Stimulated activated CD4-positive, alpha-beta T cell treated with anti-CD3 and anti-CD28 coated beads, TNF-alpha, amount 100 ng/mL, for 24 hours (primary cell): ENCODE measurements around the gene BTBD19.
A peak's percentile ranks its signal among the peaks of the same experiment; 100 is the strongest.
"Not testable (repeated sequence)": the region's sequence is repeated elsewhere in the genome, so short reads cannot be mapped to it uniquely, and the experiment has no call there.

Experiments
- DNase-seq, 3 experiments: peaks; one replicate each; pipeline ENCODE4 v3.0.0-alpha.2; 2020; ENCODE audit warnings: low read depth in 3 of 3

BTBD19 gene

DNA sequence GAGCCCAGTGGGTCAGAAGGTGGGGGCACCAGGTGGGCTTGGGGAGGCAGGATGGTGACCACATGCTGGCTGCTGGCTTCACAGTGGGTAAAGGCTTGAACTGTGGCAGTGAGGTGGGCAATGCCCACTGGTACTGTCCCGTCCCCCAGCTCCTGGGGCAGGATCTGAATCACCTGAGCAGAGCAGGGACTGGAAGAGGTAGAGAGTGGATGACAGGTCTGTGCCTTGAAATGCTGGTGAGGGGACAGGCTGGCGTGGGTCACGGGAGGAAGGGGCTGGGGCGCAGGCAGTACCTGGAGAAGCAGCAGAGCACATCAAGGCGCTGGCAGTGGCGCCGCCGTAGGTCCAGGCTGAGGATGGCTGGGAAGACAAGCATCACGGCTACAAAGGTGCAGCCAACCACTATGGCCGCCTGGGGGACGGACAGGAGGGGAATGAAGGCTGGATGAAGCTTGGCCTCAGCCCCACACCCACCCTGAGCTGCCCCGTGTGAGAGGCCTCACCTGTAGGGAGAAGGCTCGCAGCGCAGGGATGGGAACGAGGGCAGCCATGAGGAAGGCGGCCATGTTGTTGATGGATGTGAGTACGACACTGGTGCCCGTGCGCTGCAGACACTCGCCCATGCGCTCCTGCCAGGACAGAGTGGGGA, 19.8 kb downstream of the BTBD19 start:
- DNase-seq: no peak

DNA sequence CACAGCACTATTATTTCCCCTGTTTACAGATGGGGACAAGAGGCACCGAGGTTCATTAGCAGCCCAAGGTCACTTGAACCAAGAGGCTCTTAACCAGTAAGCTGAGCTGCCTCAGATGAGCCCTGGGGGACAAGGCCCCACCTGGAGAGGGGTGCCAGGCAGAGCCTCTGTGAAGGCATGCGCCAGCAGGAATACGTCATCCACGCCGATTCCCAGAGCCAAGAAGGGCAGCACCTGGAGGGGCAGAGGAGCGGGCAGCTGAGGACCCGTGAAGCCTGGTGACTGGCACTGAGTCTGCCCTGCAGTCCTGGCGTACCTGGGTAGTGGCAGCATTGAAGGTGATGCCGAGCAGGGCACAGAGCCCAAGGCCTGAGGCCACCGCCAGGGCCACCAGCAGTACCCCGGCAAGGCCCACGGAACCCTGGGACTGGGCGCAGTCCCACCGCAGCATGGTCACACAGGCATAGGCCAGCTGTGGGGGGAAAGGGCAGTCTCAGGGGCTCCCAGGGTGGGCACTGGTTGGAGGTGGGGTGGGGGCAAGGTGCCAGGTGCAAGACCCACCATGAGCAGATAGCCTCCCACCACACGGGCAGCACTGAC, 20.6 kb downstream of the BTBD19 start:
- no peak for DNase-seq

DNA sequence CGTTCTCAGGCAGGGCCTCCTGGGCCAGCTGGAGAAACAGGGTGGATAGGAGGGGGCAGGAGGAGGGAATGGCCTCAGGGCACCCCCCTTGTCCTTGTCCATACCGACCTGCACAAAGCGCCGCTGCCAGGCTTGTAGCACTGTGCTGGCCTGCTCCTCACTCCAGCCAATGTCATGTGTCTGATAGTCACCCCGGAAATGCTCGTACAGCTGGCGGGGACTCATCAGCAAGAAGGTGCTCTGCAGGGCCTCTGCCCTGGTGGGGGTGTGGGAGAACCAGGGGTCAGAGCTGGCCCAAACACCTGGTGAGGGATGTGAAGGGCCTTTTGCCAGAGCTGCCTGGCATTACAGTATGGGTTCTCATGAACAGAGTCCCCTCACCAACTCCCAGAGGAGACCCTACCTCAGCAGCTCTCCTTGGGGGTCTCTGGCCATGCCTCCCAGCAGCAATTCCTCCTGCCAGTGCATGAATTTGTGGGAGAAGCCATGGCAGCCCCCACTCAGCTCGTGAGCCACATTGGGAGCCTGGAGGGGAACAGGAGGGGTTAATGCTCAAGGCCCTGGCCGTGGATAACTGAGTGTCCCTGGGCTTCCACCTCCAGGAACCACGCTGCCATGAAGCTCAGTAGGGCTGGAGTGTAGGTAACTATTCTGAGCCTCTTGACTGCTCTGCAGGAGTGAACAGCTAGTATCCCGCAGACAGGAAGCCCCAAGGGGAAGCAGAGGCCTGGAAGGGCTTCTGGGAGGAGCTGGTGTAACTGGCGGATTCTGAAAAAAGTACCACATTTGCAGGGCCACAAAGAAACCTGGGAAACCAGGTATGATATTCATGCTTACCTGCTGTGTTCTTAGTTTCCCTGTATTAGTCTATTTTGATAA, 21.4 kb downstream of the BTBD19 start:
- DNase-seq: no peak

DNA sequence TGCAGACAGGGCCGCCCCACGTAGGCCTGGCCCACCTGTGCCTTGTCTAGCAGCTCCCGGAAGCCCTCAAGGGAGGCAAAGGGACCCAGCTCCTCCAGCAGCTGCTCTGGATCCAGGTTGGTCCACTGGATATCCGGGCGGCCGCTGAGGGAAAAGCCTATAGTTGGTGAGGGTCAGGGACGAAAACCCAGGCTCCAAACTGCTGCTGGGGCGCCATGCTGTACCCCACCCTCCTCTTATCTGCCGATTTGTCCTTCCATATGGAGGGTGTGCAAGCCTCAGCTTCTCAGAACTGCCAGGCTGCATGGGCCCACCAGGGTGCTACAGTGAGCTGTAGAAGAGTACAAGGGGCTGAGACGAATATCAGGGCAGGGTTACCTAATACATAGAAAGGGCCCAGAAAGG, 22.6 kb downstream of the BTBD19 start:
- DNase-seq: no peak

DNA sequence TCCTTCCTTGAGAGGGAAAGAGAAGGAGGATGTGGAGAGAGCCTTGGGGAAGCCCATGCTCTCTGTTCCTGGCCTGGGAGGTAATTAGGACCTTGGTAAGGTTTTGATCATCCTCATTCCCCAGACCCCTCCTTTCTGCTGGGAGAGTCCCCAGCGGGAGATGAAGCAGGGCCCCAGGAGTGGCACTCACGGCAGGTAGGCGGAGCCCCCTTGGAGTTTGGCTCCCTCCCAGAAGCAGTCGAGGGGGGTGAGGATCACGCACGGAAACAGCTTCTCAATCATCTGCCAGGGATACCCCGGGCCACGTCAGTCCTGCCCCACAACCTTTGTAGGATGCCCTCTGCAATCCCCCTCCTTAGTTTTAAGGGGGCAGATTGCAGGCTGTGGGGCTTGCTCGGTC, 23.2 kb downstream of the BTBD19 start:
- no peak for DNase-seq

DNA sequence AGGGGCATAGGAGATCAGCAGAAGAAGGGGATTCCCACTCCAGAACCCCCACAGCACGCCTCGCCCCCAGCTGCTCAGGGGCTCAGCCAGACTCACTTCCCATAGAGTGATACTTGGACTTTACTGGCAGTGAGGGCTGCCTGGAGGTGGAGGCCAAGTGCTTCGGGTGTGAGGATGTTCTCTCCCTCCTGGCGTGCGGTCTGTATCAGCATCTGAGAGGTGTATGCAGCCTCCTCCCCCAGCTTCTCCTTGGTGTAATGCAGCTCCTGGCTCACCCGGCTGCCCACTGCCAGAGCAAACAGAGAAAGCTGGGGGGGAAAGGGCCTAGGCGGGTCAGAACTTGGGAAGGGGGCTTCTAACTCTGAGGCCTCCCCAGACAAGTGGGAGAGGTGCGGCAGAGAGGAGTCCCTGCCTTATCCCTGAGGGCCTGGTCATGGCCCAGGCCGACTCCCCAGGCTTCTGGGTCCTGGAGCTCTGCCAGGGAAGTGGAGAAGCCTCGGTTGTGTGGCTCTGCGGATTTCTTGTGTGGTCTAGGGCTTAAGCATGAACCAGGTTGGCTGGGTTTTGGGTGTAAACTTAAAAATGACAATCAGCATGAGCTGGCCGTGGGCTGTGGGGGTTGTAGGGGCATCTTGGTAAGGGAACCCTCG, 23.9 kb downstream of the BTBD19 start:
- no peak for DNase-seq

DNA sequence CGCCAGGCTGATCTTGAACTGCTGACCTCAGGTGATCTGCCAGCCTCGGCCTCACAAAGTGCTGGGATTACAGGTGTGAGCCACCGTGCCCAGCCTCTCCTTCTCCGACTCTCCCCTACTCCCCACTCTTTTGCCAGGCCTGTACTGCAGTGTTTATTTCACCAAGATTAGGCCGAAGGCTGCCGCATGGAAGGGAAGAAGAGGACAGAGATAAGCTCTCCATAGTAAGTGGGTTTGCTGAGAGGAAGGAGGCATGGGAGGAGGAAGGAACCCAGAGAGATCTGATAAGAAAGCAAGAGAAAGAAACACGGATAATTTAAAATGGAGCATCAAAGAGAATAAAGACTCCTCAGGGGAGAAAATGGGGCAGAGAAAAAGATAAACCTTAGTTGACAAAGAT, 26.0 kb downstream of the BTBD19 start:
- no peak for DNase-seq

DNA sequence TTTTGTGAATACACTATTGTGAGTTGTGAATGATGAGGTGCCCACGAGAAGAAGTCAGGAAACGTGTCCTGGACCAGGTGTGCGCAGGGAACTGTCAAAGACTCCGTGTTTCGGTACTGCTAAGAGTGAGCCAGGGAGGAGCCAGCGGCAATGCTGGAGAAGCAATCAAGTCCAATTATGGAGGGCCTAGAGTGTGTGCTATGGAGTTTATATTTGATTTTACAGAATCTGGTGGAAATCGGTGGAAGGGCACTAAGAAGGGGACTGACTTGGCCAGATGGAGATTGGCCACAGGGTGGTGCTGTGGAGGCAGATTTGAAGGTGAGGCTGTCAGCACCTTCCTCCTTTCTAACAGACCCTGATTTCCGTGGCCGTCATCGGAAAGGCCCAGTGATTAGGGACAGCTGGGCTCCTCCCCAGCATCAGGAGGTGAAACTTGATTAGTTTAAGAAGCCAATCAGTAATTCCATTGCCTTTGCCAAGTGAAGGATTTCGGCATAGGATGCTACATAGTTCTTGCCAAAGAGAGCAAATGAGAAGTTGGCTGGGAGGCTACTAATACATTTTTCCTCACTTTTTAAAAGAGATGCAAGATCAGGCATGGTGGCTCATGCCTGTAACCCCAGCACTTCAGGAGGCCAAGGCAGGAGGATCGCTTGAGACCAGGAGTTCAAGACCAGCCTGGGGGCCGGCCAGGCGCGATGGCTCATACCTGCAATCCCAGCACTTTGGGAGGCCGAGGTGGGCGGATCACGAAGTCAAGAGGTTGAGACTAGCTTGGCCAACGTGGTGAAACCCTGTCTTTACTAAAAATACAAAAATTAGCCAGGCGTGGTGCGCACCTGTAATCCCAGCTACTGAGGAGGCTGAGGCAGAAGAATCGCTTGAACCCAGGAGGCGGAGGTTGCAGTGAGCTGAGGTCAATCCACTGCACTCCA, 27.7 kb downstream of the BTBD19 start:
- DNase-seq: peak; percentile 68 to 90 (median 81)

DNA sequence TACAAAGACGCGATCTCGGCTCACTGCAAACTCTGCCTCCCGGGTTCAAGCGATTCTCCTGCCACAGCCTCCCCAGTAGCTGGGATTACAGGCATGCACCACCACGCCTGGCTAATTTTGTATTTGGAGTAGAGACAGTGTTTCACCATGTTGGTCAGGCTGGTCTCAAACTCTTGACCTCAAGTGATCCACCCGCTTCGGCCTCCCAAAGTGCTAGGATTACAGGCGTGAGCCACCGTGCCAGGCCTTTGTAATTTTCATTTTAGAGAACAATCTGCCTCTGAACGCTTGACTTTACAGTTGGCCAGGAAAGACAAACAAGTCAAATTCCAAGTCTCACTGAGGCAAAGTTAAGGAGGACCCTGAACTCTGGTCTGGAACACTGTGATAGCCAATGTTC, 30.0 kb downstream of the BTBD19 start:
- DNase-seq: not testable (repeated sequence)

DNA sequence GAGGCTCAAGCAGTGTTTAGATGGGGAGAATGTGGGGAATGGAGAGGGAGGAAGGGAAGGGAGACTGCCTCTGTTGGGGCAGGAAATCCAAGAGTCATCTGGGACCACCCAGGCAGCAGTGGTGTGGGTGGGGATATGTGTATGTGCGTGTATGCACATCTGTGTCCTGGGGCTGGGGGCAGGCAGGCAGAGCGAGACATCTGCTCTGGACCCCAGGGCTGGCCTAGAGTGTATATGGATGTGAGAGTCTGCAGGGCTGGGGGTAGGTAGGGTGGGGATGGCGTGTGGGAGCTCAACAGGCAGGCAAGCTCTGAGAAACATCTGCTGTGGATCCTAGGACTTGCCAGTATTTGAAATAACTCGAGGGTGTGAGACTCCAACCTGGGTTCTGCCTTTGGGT, 31.3 kb downstream of the BTBD19 start:
- no peak for DNase-seq

DNA sequence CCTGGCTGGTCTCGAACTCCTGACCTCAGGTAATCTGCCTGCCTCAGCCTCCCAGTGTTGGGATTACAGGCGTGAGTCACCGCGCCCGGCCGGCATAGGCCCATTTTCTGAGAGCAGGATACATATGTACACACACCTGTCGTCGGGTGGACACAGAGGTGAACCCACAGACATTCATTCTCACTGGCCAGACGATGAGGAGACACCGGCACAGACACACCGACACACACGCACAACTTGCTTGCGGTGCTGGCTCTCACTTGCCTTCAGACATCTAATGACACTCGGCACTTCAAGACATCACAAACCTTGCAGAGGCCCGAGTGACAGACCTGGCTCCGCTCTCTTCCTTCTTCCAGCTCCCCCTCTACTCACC, 34.2 kb downstream of the BTBD19 start:
- no peak for DNase-seq

DNA sequence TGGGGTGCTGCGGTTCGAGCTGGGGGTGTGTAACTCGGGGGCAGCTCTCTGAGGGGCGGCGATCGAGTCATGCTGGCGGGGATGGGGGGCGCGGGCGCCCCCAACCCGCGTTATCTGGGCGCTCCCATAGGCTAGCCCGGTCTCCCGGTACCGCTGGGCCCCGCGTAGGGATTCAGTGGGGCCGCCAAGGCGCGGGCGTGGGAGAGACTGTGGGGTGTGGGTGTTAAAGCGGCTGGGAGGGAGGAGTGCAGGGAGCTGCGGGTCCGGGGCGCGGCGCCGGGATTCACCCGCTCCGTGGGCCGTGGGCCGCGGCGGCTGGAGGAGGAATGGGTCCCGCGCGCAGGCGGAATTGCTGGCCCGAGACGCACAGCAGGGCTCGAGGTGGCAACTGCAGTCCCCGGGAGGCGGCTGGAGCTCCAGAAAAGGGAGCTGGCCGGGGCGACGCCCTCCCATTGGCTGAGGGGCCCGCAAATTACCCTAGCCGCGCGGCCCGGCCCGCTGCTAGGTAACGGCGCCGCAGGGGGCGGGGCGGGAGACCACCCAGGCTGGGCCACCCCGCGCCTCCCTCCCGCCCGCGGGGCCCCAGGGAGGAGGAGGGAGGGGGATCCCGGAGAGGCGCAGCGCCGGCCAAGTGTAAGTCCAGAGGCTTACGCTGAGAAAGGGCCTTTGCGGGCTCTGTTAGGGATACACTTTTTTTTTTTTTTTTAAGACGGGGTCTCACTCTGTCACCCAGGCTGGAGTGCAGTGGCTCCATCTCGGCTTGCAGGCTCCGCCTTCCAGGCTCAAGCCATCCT, 34.7 kb downstream of the BTBD19 start, which contains the start of gene PTCH2:
TSS of gene PTCH2 (minus strand) at position 392 of the 794 bp plus-strand sequence. CDS start at position 71, 321 bp downstream.
- DNase-seq: peak in 1 of 3 experiments; percentile 24

DNA sequence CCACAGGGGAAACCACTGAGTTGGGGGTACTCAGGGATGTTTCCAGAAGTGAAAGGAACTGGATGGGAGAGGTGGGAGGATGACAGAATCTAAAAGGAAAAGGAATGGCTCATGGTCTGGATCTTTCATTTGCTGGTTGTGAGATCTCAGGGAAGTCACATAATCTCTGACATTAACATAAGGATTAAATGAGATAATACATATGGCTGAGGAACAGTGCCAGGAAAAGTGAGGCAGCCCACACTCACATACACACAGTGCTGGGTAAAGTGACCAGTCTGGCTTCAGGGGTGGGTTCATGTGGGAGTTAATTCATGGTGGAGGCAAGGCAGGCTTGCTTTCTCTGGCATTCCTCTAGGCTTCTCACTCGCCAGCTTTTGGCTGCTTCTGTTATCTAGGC, 38.7 kb downstream of the BTBD19 start:
- no peak for DNase-seq

DNA sequence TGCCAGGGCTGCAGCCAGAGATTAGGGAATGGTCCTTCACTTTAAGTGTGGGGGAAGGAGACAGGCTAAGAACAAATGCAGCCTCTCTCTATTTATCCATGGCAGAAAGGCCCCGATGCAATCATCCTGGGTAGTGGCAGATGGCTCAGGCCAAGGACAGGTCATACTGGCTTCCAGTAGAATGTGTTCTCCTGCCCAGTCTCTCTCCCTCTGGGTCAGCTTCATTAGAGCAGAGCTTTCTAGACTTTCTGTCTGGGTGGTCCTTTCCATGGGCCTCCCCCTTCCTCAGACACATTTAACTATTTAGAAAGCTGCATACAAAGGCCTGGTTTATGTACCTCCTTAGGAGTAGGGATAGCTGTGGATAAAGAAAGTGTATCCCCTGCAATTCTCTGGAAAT, 39.5 kb downstream of the BTBD19 start:
- DNase-seq: no peak

DNA sequence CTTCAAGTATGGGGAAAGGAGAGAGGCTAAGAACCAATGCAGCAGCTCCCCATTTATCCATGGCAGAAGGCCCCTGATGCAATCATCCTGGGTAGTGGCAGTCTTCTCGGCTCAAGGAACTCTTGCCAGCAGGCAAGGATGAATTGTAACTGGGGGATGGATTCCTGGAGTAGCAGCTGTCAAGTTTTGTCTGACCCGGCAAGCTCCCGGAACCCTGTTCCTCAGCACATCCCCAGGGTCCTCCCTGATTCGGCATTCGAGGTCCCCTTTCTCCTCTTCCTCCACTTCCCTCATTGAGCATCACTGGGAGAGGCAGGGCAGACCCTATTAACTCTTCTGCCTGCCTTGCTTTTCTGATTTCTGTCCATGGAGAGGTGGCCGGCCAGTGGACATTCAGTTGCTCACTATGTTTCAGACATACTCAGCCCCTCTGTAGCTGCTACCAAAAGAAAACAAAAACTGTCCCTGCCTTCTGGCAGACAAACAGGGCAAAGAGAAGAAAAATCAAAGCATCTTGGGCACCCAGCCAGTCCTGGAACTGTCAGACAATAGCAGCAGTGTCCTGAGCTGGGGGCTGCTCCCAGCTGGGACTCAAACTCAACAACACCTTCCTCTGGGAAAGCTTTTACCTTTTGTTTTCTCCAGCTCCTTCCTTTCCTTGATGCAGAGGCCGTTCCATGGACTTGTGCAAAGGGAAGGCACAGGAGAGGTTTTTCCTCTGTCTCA, 40.3 kb downstream of the BTBD19 start:
- no peak for DNase-seq

DNA sequence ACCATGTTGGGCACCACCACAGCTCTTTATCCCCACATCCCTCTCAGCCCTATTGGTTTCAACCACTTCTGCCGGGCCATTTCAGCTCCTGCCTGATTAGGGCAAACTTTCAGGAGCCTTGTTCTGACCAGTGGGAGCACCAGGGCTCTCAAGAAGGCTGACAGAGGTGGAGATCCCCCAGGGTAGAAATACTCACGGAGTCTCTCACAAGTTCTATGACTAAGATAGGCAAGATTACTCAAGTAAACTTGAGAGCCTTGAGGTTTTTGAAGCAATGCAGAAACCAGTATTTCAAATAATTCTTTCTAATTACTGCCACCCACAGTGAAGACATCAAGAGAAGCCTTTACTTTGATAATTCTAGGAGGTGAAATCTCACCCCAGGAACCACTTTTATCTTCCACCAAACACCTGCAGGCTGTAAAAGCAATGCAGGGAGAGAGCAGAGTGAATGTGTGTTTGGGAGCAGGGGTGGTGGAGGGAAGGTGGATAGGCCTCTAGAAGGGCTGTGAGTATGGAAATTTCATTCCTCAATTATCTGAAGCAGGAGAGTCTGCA, 41.3 kb downstream of the BTBD19 start:
- no peak for DNase-seq

DNA sequence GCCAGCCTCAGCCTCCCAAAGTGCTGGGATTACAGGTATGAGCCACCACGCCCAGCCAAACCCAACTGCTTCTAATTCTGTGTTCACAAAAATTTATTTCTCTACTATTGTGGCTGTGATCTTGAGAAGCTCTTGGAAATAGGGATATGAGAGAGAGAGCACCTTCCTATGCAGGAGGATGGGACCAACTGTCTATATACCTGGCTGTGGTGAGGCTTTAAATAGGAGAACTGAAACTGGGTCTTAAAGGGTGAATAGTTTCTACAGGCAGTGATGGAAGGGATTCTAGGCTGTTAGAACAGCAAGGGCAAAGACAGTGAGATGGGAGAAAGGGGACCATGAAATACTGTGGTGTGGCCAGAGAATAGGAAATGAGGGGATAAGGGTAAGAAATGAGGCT, 43.0 kb downstream of the BTBD19 start:
- DNase-seq: no peak

DNA sequence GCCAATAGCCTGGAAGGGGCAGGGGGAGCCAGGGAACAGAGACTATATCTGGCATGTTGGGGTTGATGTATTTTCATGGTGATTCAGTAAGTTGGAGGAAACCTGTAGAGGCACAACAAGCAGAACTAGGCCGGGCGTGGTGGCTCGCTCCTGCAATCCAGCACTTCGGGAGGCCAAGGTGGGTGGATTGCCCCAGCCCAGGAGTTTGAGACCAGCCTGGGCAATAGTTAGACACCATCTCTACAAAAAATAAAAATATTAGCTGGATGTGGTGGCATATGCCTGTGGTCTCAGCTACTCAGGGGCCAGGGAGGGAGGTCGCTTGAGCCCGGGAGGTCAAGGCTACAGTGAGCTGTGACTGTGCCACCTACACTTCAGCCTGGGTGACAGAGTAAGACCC, 44.9 kb downstream of the BTBD19 start:
- DNase-seq: no peak

DNA sequence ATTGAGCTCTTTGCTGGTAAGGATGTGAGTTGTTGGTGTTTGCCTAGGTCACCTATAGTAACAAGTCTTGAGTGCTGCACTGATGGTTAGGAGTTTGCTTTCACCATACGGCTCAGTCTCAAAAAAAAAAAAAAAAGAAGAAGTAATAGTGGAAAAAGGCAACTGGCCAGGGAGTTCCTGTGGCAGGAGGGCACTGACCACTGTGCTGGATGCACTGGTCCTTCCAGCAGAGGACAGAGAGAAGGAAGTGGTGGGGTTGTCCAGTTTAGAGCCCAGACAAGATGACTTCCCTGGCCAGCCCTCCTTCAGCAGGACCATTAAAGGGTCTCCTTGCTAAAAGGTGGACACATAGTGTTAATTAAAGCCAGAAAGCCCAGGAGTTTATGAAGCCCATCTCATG, 46.6 kb downstream of the BTBD19 start:
- DNase-seq: no peak
